ENCODE data around the gene STEAP4. TPM values are rescaled to one million over a fixed set of nuclear protein-coding genes. Genes with fewer than 3 reads are reported as not detected.

Gene STEAP4
- polyA plus RNA-seq, 1 of the 3 experiments (the other 2 are of a cell fraction), result not detected

DNA sequence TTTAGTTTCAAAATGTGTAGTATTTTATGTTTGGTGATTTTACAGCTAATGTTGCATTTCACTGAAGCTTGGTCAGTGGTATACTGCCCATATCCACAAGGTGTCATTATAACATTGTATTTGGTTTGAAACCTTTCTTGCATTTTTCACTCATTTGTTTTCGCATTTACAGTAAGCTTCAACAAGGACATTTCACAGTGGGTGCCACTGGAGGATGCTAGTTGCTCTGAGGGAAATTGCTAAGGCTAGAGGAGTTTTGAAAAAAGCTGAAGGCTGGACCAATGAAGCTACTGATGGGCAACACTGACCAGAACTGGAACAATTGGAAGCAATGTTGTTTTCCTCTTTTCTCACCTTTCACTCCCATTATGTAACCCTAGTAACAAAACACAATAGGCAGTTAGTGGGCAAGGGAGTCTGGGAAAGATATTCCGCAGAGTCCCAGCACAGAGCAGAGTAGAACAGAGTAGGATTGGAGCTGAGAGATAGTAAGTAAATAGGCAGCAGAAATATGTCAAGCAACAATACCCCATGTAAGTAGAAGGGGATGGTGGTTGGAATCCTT is 63.3 kb downstream of the STEAP4 start:
- Histone ChIP-seq H3F3A (replicated peaks; ENCODE audit: insufficient read depth) (no peaks in the 10 kb centered on the region), H3K4me2 (no peak overlapping the region), H2AFZ (ENCODE audit: low read depth) (no peak overlapping the region), H3K4me3 (ENCODE audit: low read depth in 2 of 2, low read length in 1 of 2) (no peak overlapping the region; a peak in 1 of 4 replicates), H3K9me3 (no peaks in the 10 kb centered on the region), H4K20me1 (ENCODE audit: insufficient read depth) (no peaks in the 10 kb centered on the region), H3K9me2 (no peaks in the 10 kb centered on the region), H3K36me3 (replicated peaks in 1 of 2; ENCODE audit: control insufficient read depth in 1 of 2, insufficient read depth in 2 of 2, low read length in 1 of 2) (no peaks in the 10 kb centered on the region), H3K4me1 (ENCODE audit: control insufficient read depth in 1 of 2, insufficient read depth in 2 of 2, low read depth in 1 of 2, low read length in 1 of 2) (peaks cover 0 to 4% of the 10 kb centered on the region in 2 experiments; a peak in 2 of 4 replicates), H3K27ac (ENCODE audit: low read depth in 2 of 2, low read length in 1 of 2) (no peak overlapping the region), H3K27me3 (ENCODE audit: insufficient read depth) (no peaks in the 10 kb centered on the region), H3K9ac (no peak overlapping the region), H3K79me2 (ENCODE audit: insufficient read depth) (no peaks in the 10 kb centered on the region)
- 44% methylated on average over 2 of the region's 2 CpGs for WGBS (ENCODE audit: low lambda C conversion rate)
- POLR2A ChIA-PET, result no interaction called here
- CTCF ChIA-PET, result interaction anchor here (0.5 to 4.4 kb wide), 63 partner anchors 9 to 1950 kb away, joined by 3 to 52 read pairs (median 4); partner anchors contain the start of genes SRI, STEAP1, STEAP4 and ZNF804B
- TF ChIP-seq RAD21 (IDR thresholded peaks at IDR 0.05; ENCODE audit: low read length), result peak; percentile 99
- no peak for TF ChIP-seq RFX5 (IDR thresholded peaks at IDR 0.05; ENCODE audit: low read length)
- TF ChIP-seq JUND (IDR thresholded peaks at IDR 0.05), result no peak
- no peak for TF ChIP-seq FOSL2 (IDR thresholded peaks at IDR 0.05; ENCODE audit: borderline replicate concordance, low read depth)
- no peak for TF ChIP-seq FOXM1 (IDR thresholded peaks at IDR 0.05; ENCODE audit: low read depth)
- TF ChIP-seq, protein P1, sequence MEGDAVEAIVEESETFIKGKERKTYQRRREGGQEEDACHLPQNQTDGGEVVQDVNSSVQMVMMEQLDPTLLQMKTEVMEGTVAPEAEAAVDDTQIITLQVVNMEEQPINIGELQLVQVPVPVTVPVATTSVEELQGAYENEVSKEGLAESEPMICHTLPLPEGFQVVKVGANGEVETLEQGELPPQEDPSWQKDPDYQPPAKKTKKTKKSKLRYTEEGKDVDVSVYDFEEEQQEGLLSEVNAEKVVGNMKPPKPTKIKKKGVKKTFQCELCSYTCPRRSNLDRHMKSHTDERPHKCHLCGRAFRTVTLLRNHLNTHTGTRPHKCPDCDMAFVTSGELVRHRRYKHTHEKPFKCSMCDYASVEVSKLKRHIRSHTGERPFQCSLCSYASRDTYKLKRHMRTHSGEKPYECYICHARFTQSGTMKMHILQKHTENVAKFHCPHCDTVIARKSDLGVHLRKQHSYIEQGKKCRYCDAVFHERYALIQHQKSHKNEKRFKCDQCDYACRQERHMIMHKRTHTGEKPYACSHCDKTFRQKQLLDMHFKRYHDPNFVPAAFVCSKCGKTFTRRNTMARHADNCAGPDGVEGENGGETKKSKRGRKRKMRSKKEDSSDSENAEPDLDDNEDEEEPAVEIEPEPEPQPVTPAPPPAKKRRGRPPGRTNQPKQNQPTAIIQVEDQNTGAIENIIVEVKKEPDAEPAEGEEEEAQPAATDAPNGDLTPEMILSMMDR (IDR thresholded peaks at IDR 0.05), result peak; percentile 96
- TF ChIP-seq SMC3 (IDR thresholded peaks at IDR 0.05; ENCODE audit: low read depth, low read length), result peak; percentile 82
- DNase-seq, result peak; percentile 51

GRCh38 chr7:88239852-88240251 is 66.8 kb downstream of the STEAP4 start:
- Histone ChIP-seq H4K20me1 (ENCODE audit: insufficient read depth) (no peaks in the 10 kb centered on the region), H3K4me1 (ENCODE audit: control insufficient read depth in 1 of 2, insufficient read depth in 2 of 2, low read depth in 1 of 2, low read length in 1 of 2) (peaks cover 0 to 4% of the 10 kb centered on the region in 2 experiments; a peak in 2 of 4 replicates), H2AFZ (ENCODE audit: low read depth) (no peak overlapping the region), H3K4me2 (no peak overlapping the region), H3K9ac (no peak overlapping the region), H3K27ac (ENCODE audit: low read depth in 2 of 2, low read length in 1 of 2) (no peak overlapping the region), H3K27me3 (ENCODE audit: insufficient read depth) (no peaks in the 10 kb centered on the region; the same call in 1 of the 2 replicates), H3F3A (replicated peaks; ENCODE audit: insufficient read depth) (no peaks in the 10 kb centered on the region), H3K4me3 (ENCODE audit: low read depth in 2 of 2, low read length in 1 of 2) (no peak overlapping the region), H3K9me2 (no peaks in the 10 kb centered on the region), H3K9me3 (no peaks in the 10 kb centered on the region), H3K79me2 (ENCODE audit: insufficient read depth) (no peaks in the 10 kb centered on the region), H3K36me3 (replicated peaks in 1 of 2; ENCODE audit: control insufficient read depth in 1 of 2, insufficient read depth in 2 of 2, low read length in 1 of 2) (no peaks in the 10 kb centered on the region)
- TF ChIP-seq, protein P2, sequence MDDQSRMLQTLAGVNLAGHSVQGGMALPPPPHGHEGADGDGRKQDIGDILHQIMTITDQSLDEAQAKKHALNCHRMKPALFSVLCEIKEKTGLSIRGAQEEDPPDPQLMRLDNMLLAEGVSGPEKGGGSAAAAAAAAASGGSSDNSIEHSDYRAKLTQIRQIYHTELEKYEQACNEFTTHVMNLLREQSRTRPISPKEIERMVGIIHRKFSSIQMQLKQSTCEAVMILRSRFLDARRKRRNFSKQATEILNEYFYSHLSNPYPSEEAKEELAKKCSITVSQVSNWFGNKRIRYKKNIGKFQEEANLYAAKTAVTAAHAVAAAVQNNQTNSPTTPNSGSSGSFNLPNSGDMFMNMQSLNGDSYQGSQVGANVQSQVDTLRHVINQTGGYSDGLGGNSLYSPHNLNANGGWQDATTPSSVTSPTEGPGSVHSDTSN (IDR thresholded peaks at IDR 0.05), result no peak
- TF ChIP-seq FOXM1 (IDR thresholded peaks at IDR 0.05; ENCODE audit: low read depth) (no peak), YY1 (IDR thresholded peaks at IDR 0.05; ENCODE audit: low read depth) (no peak), NRF1 (IDR thresholded peaks at IDR 0.05; ENCODE audit: low read depth, low read length) (no peak), FOSL2 (IDR thresholded peaks at IDR 0.05; ENCODE audit: borderline replicate concordance, low read depth) (no peak), GATA2 (CRISPR knock-in tag; IDR thresholded peaks at IDR 0.05) (no peak), IRF3 (IDR thresholded peaks at IDR 0.05; ENCODE audit: low read depth, low read length) (no peak), USF2 (IDR thresholded peaks at IDR 0.05; ENCODE audit: borderline replicate concordance, low read depth, low read length) (no peak)
- POLR2A ChIA-PET, result no interaction called here
- no peak for DNase-seq
- CTCF ChIA-PET, result interaction anchor here (1.1 kb wide), 1 partner anchor 25 kb away, joined by 4 read pairs; no protein-coding TSS in a partner anchor
- 57% methylated on average over 1 of the region's 1 CpG for WGBS (ENCODE audit: low lambda C conversion rate)
